Activated naive CD4-positive, alpha-beta T cell treated with anti-CD3 and anti-CD28 coated beads, Interleukin-2, amount 50 U/mL, for 24 hours (primary cell): Measurements from ENCODE around the gene DYSF.

Experiments used
- H3K27ac Mint-ChIP-seq: one replicate; pipeline ENCODE4 v1.8.0; 2021; ENCODE audit warnings: mild to moderate bottlenecking, mixed read lengths
- H3K27me3 Mint-ChIP-seq: one replicate; pipeline ENCODE4 v1.8.0; 2021; ENCODE audit warnings: mixed read lengths
- H3K36me3 Mint-ChIP-seq: one replicate; pipeline ENCODE4 v1.8.0; 2021; ENCODE audit warnings: mixed read lengths
- H3K4me1 Mint-ChIP-seq: one replicate; pipeline ENCODE4 v1.8.0; 2021; ENCODE audit warnings: mixed read lengths
- H3K4me3 Mint-ChIP-seq: one replicate; pipeline ENCODE4 v1.8.0; 2021; ENCODE audit warnings: mild to moderate bottlenecking, mixed read lengths
- H3K9me3 Mint-ChIP-seq: one replicate; pipeline ENCODE4 v1.8.0; 2021; ENCODE audit warnings: mixed read lengths

DYSF gene

GRCh38 chr2:71704688-71705087 lies 251.3 kb downstream of the DYSF start:
- H3K36me3 Mint-ChIP-seq, result no peaks in the 10 kb centered on the region
- H3K4me3 Mint-ChIP-seq, result no peak overlapping the region
- H3K27ac Mint-ChIP-seq, result no peak overlapping the region
- H3K27me3 Mint-ChIP-seq, result no peaks in the 10 kb centered on the region
- no peaks in the 10 kb centered on the region for H3K9me3 Mint-ChIP-seq
- H3K4me1 Mint-ChIP-seq, result no peaks in the 10 kb centered on the region

DNA sequence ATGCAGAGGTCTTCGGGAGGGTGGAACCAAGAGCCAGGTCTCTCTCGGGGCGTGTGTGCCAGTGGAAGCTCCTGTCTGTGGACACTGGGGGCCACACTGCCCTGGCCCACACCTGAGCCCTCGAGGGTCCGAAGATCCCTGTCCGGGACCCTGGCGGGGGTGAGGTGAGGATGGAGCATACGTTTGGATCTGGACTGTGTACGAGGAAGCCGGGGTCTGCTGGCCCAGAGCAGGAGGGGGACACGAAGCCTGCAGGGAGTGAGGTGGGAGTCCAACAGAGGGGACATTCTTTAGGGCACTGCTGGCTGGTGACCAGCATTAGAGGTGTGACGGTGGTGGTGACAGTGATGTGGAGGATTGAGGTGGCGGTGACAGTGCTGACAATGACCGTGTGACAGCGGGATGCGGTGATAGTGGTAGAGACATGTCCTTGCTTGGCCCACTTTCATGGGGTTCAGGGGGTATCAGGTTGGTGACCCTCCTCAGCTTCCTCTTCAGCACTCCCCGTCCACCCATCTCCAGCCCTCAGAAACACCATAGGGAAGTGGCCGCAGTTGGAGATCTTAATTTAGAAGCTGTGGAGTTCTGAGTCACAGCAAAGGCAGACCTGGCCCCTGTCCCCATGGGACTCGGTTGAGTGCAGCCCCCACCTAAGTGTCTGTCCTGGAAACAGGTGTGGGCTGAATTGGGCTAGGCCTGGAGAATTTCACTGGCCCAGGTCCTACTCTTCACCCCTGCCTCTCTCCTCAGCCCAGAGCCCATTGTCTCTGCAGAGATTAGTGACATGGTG lies 252.0 kb downstream of the DYSF start:
- Mint-ChIP-seq H3K4me3 (no peak overlapping the region), H3K27me3 (no peaks in the 10 kb centered on the region), H3K36me3 (no peaks in the 10 kb centered on the region), H3K27ac (no peak overlapping the region), H3K9me3 (no peaks in the 10 kb centered on the region), H3K4me1 (no peaks in the 10 kb centered on the region)

DNA sequence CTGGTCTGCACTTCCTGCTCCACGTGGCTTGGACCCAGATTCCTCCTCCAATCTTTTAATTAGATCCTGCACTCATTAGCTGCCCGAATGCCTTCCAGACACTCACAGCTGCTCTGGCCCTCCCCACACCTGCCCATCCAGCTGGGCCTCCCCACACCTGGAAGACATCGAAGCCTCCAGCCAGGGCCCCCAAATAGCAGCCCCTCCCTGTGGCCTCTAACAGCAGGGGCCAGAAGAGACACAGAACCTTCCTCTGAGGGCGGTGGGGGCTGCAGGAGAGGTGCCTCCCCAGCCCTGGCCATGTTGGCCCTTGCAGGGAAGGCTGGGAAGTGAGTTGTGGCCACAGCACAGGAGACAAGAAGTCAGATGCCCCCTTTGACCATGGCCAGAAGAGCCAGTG lies 252.8 kb downstream of the DYSF start:
- Mint-ChIP-seq H3K36me3 (no peaks in the 10 kb centered on the region), H3K9me3 (no peaks in the 10 kb centered on the region), H3K27me3 (no peaks in the 10 kb centered on the region), H3K27ac (no peak overlapping the region), H3K4me3 (no peak overlapping the region), H3K4me1 (no peaks in the 10 kb centered on the region)

DNA sequence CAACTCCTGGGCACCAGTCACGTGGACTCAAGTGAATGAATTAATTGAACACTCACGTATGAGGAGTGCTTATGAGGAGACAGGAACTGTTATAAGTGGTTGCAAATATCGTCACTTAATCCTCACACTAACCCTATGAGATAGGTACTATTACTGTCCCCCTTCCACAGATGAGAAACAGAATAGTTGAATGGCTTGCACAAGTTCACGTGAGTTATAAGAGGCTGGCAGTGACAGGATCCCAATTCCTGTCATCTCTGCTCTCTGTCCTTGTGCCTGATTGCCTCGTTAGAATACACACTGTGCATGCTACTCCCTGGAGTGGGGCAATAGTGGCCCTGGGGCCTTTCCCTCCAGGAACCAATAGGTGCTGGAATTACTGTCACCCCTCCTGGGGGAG lies 253.5 kb downstream of the DYSF start:
- Mint-ChIP-seq H3K9me3 (no peaks in the 10 kb centered on the region), H3K36me3 (no peaks in the 10 kb centered on the region), H3K4me1 (no peaks in the 10 kb centered on the region), H3K4me3 (no peak overlapping the region), H3K27me3 (no peaks in the 10 kb centered on the region), H3K27ac (no peak overlapping the region)

- no peaks in the 10 kb centered on the region for H3K4me1 Mint-ChIP-seq
- no peaks in the 10 kb centered on the region for H3K9me3 Mint-ChIP-seq
- no peaks in the 10 kb centered on the region for H3K27me3 Mint-ChIP-seq
- H3K36me3 Mint-ChIP-seq, result no peaks in the 10 kb centered on the region
- H3K4me3 Mint-ChIP-seq, result no peak overlapping the region
- H3K27ac Mint-ChIP-seq, result no peak overlapping the region
These were observed 257.2 kb downstream of the DYSF start for GRCh38 chr2:71710367-71711132.

DNA sequence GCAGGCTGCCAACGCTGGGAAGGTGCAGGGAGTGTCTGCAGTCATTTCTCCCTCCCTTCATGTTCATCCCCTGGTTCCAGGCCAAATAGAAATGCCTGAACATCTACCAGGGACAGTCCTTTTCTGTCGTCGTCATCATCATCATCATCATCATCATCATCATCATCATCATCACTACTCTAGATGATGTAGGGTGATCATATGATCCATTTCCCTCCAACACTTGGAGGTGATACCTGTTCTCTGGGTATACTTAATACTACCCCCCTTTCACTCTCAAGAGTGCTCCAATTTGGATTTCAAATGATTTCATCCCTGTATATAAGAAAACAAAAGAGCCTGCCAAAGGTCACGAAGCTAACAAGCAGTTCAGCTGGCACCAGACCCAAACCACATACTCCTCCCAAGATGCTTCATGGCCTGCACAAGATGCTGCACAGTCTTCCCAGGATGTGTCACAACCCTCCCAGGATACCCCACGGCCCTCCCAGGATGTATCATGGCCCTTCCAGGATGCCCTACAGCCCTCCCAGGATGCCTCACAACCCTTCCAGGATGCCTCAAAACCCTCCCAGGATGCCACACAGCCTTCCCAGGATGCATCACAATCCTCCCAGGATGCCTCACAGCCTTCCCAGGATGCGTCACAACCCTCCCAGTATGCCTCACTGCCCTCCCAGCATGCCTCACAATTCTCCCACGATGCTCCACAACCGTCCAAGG lies 257.9 kb downstream of the DYSF start:
- Mint-ChIP-seq H3K27me3 (no peaks in the 10 kb centered on the region), H3K9me3 (no peaks in the 10 kb centered on the region), H3K36me3 (no peaks in the 10 kb centered on the region), H3K4me1 (no peaks in the 10 kb centered on the region), H3K27ac (no peak overlapping the region), H3K4me3 (no peak overlapping the region)

- no peaks in the 10 kb centered on the region for H3K36me3 Mint-ChIP-seq
- no peaks in the 10 kb centered on the region for H3K4me1 Mint-ChIP-seq
- H3K4me3 Mint-ChIP-seq, result no peak overlapping the region
- H3K9me3 Mint-ChIP-seq, result no peaks in the 10 kb centered on the region
- H3K27me3 Mint-ChIP-seq, result no peaks in the 10 kb centered on the region
- no peak overlapping the region for H3K27ac Mint-ChIP-seq
These were observed 258.9 kb downstream of the DYSF start for GRCh38 chr2:71712158-71712818.

GRCh38 chr2:71713581-71714580 lies 260.5 kb downstream of the DYSF start:
- no peaks in the 10 kb centered on the region for H3K9me3 Mint-ChIP-seq
- H3K36me3 Mint-ChIP-seq, result no peaks in the 10 kb centered on the region
- no peak overlapping the region for H3K4me3 Mint-ChIP-seq
- no peaks in the 10 kb centered on the region for H3K4me1 Mint-ChIP-seq
- no peak overlapping the region for H3K27ac Mint-ChIP-seq
- no peaks in the 10 kb centered on the region for H3K27me3 Mint-ChIP-seq

DNA sequence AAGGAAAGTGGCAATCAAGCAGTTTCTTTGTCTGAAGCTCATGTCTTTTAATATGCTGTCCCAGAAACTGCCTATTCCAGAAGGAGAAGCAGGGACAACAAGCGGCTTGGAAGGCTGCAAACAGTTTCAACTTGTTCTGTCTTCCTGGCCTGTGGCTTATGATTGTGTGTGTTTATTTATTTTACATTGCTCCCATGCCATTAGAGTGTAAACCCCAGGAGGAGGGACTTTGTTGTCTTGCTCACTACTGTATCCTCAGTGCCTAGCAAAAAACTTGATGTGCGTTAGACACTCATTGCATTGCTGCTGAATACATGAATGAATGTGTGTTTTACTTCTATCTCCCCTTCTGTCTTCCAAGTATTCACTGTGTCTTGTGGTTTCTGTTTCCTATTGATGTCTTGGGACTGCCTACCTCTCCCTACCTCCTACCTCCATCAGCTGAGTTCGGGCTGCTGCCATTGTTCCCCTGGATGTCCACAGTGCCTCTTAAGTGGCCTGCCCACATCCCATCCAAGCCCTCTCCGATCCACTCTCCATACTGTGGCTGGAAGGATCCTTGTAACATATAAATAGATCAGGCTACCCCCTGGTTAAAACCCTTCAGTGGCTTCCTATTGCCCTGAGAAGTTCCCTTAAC lies 261.4 kb downstream of the DYSF start:
- Mint-ChIP-seq H3K9me3 (no peaks in the 10 kb centered on the region), H3K4me3 (no peak overlapping the region), H3K27ac (no peak overlapping the region)

GRCh38 chr2:71715241-71715750 lies 261.9 kb downstream of the DYSF start:
- H3K36me3 Mint-ChIP-seq, result no peaks in the 10 kb centered on the region
- H3K9me3 Mint-ChIP-seq, result no peaks in the 10 kb centered on the region
- H3K27me3 Mint-ChIP-seq, result no peaks in the 10 kb centered on the region
- no peak overlapping the region for H3K4me3 Mint-ChIP-seq
- no peaks in the 10 kb centered on the region for H3K4me1 Mint-ChIP-seq
- no peak overlapping the region for H3K27ac Mint-ChIP-seq

More for the DNA sequence above, 261.4 kb downstream of the DYSF start:
- Mint-ChIP-seq H3K4me1 (no peaks in the 10 kb centered on the region), H3K27me3 (no peaks in the 10 kb centered on the region), H3K36me3 (no peaks in the 10 kb centered on the region)

GRCh38 chr2:71715951-71716696 lies 262.8 kb downstream of the DYSF start:
- Mint-ChIP-seq H3K9me3 (no peaks in the 10 kb centered on the region), H3K36me3 (no peaks in the 10 kb centered on the region), H3K4me1 (no peaks in the 10 kb centered on the region), H3K27ac (no peak overlapping the region), H3K4me3 (no peak overlapping the region), H3K27me3 (no peaks in the 10 kb centered on the region)

DNA sequence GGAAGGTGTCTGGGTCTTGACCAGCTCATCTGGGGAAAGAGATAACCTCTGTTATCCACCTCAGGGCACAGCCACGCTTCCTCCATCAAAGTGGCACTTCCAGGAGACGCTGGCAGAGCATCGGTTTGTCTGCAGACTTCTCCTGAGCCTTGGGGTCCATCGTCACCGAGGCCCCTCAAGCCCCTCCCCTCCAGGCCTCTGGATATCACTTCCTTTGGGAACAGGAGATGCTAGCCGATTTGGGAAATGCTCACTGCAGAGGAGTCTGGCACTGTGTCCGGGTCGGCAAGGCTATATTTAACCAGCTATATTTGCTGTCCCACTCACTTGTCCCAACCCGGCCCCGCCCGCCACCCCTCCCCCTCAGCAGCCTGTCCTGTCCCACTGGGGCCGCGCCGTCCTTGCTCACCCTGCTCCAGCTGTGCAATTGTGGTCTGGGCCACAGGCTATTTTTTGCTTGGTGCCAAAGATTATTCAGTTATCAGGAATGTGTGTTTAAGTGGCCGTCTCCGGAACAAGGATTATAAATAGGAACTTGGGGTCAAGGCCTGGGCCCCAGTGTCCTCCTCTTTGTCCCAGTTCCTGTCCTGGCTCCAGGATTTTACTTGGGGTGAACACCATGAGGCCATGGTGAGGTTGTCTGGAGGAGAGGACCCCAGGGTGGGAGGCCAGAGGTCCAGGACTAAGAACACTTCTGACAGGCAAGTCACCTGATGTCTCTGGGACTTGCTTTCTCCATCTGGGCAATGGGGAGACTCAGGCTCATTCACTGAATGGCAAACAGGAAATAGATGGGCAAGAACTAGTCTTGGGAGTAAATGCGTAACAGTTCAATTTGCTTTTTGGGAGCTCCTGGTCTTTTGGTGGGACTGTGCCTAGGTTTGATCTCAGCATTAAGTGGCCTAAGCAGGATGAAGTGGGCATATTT lies 263.6 kb downstream of the DYSF start:
- H3K4me3 Mint-ChIP-seq, result no peak overlapping the region
- H3K9me3 Mint-ChIP-seq, result no peaks in the 10 kb centered on the region
- no peaks in the 10 kb centered on the region for H3K36me3 Mint-ChIP-seq
- H3K27me3 Mint-ChIP-seq, result no peaks in the 10 kb centered on the region
- no peaks in the 10 kb centered on the region for H3K4me1 Mint-ChIP-seq
- no peak overlapping the region for H3K27ac Mint-ChIP-seq

DNA sequence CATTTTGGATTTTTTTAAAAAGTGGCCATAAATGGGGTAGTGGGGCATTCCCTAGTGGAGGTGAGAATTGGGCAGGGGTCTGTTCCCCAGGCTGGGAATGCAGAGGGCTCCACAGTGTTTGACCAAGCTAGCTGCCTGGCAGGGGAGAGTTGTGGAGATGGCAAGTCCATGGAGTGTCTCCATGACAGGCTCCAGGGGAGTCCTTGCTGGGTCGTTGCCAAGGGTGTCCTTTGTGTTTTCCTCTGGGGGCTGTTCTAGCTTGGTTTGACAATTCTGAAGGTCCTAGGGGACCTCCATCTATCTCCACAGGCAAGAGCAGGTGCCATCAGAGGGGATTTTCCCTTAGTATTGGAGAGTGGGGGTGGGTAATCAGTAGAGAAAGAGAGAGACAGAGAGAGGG lies 265.3 kb downstream of the DYSF start:
- H3K4me3 Mint-ChIP-seq, result no peak overlapping the region
- no peak overlapping the region for H3K27ac Mint-ChIP-seq
- no peaks in the 10 kb centered on the region for H3K36me3 Mint-ChIP-seq
- no peaks in the 10 kb centered on the region for H3K4me1 Mint-ChIP-seq
- no peaks in the 10 kb centered on the region for H3K9me3 Mint-ChIP-seq
- peaks cover 2% of the 10 kb centered on the region for H3K27me3 Mint-ChIP-seq
